HepG2 (cell line): Measurements from ENCODE around the gene SLC38A4. TPM values are rescaled to one million over a fixed set of nuclear protein-coding genes. Genes with fewer than 3 reads are reported as not detected.

Experiments
- ATAC-seq: fragments of 200-7000 bp; cut with Tn5 transposase; 3 replicates; pipeline ENCODE4 v1.9.1; 2020; ENCODE audit warnings: mild to moderate bottlenecking, moderate library complexity
- BruUV-seq: library from RNA; stranded (reverse); fragments of 400-500 nt; replicated peaks from 2 replicates; lab custom pipeline; 2021; lab: Mats Ljungman, UMichigan
- CTCF ChIA-PET: fragments of 300-600 bp; formaldehyde crosslinking; extraction: SDS; loops from one replicate; lab custom pipeline; 2021; ENCODE audit warnings: low total read pairs, inconsistent platforms, low intra/inter-chr PET ratio; lab: Yijun Ruan, JAX
- POLR2A ChIA-PET: fragments of 350-600 bp; sonication (Branson Sonifier 250); formaldehyde crosslinking; loops from one replicate; lab custom pipeline; 2020; ENCODE audit warnings: antibody characterized with exemption, inconsistent platforms; lab: Yijun Ruan, JAX
- DNase-seq: peaks from one replicate; pipeline ENCODE4 v3.0.0-alpha.2; 2015; ENCODE audit warnings: low spot score
- FAIRE-seq: peaks from 3 replicates; lab custom pipeline; 2011; peaks lifted over from hg19 to GRCh38; lab: Jason Lieb, UNC
- H2AFZ ChIP-seq: one replicate; pipeline ENCODE4 v1.6.1; 2011; ENCODE audit warnings: low read length, inconsistent platforms
- H3K27ac ChIP-seq: fragments of 300-600 bp; 3 replicates; pipeline ENCODE4 v1.8.0; 2011; ENCODE audit warnings: mixed run types, mild to moderate bottlenecking, mixed read lengths, low read length, inconsistent platforms; ENCODE audit not compliant: insufficient read depth; ENCODE audit errors: extremely low read length
- H3K27me3 ChIP-seq, 2 experiments: fragments of 200-600 bp in 1 of 2; 2 replicates in 1 of 2; 3 replicates in 1 of 2; pipeline versions ENCODE4 v1.6.0 to v1.8.0; 2011; ENCODE audit warnings: low read length in 2 of 2, mild to moderate bottlenecking in 2 of 2, moderate library complexity in 2 of 2, inconsistent platforms in 1 of 2; ENCODE audit not compliant: insufficient read depth in 2 of 2, control insufficient read depth in 1 of 2
- H3K36me3 ChIP-seq, 2 experiments: fragments of 200-600 bp in 1 of 2; replicated peaks in 1 of 2; 2 replicates in 1 of 2; 3 replicates in 1 of 2; pipeline versions ENCODE4 v1.5.1 to v1.8.0; 2011; ENCODE audit warnings: low read length in 2 of 2, inconsistent platforms in 1 of 2; ENCODE audit not compliant: insufficient read depth in 2 of 2, control insufficient read depth in 1 of 2
- H3K4me1 ChIP-seq: 2 replicates; pipeline ENCODE4 v1.5.1; 2012; ENCODE audit warnings: low read length, inconsistent platforms; ENCODE audit not compliant: insufficient read depth
- H3K4me2 ChIP-seq: 2 replicates; pipeline ENCODE4 v1.6.0; 2011; ENCODE audit warnings: low read depth, low read length, inconsistent platforms
- H3K4me3 ChIP-seq, 3 experiments: fragments of 200-600 bp in 1 of 3; sonication (generic), shearing (Covaris generic) in 1 of 3; replicated peaks in 1 of 3; 2 replicates each; pipeline ENCODE4 v1.5.1; 2011 to 2016; ENCODE audit warnings: low read length in 3 of 3, inconsistent platforms in 2 of 3, low read depth in 2 of 3, mild to moderate bottlenecking in 2 of 3, control low read depth in 1 of 3, mixed read lengths in 1 of 3; ENCODE audit not compliant: insufficient read depth in 1 of 3
- H3K79me2 ChIP-seq: one replicate; pipeline ENCODE4 v1.6.1; 2011; ENCODE audit warnings: low read length, inconsistent platforms; ENCODE audit not compliant: insufficient read depth
- H3K9ac ChIP-seq: 2 replicates; pipeline ENCODE4 v1.6.0; 2011; ENCODE audit warnings: mild to moderate bottlenecking, low read depth, low read length, inconsistent platforms; ENCODE audit not compliant: insufficient read depth
- H3K9me3 ChIP-seq: 2 replicates; pipeline ENCODE4 v1.5.1; 2012; ENCODE audit warnings: mild to moderate bottlenecking, low read length
- H4K20me1 ChIP-seq: 2 replicates; pipeline ENCODE4 v1.6.0; 2011; ENCODE audit warnings: inconsistent platforms, mild to moderate bottlenecking, low read length, moderate library complexity; ENCODE audit not compliant: insufficient read depth
- ARNT ChIP-seq: fragments of 450-650 bp; IDR thresholded peaks from 2 replicates; pipeline ENCODE4 v1.6.1; 2017
- ATF4 ChIP-seq, 2 experiments: fragments of 450-650 bp in 1 of 2; sonication (generic) in 1 of 2; formaldehyde crosslinking; IDR thresholded peaks; 2 replicates each; pipeline versions ENCODE4 v1.5.0 to v1.8.0; 2020 to 2022; ENCODE audit warnings: mild to moderate bottlenecking in 1 of 2, missing genetic modification reagents in 1 of 2
- NCOA5 ChIP-seq: sonication (generic); formaldehyde crosslinking; IDR thresholded peaks from 2 replicates; pipeline ENCODE4 v1.4.0; 2020; ENCODE audit warnings: missing genetic modification reagents
- ZFP1 ChIP-seq: IDR thresholded peaks from 2 replicates; pipeline ENCODE4 v1.6.1; 2016
- ZSCAN20 ChIP-seq: sonication (generic); formaldehyde crosslinking; IDR thresholded peaks from 2 replicates; pipeline ENCODE4 v1.4.0; 2020; ENCODE audit warnings: missing genetic modification reagents, mild to moderate bottlenecking, borderline replicate concordance
- WGBS: methylation state at CpG from one replicate; pipeline ENCODE4 v1.1.6; 2017; ENCODE audit warnings: low lambda C conversion rate; 5-methylcytosine and 5-hydroxymethylcytosine counted together
- in situ Hi-C: cut with HindIII; loops from 2 replicates; pipeline ENCODE4 v1.10.0; 2017; ENCODE audit warnings: low pct_unique_long_range_greater_than_20kb; ENCODE audit not compliant: extremely low pct_ligation_motif_present
- intact Hi-C: fragments of 100-400 bp; cut with micrococcal nuclease; formaldehyde crosslinking; loops from one replicate; pipeline ENCODE4 v1.10.0; 2022; ENCODE audit not compliant: unreplicated experiment
- polyA plus RNA-seq, 8 experiments: library from polyadenylated mRNA; depleted of rRNA in 3 of 8; stranded (reverse) in 7 of 8; unstranded in 1 of 8; fragments of >200 nt; fragmentation: Illumina TruSeq in 4 of 8; extraction: Trizol in 4 of 8; gene quantifications; 2 replicates each; pipeline versions ENCODE4 v1.2.1 to v1.2.3, GENCODE V29; 2011 to 2016; ENCODE audit warnings: low read depth in 4 of 8, missing spikeins in 1 of 8, mixed read lengths in 1 of 8; ENCODE audit not compliant: insufficient read depth in 1 of 8
- total RNA-seq, 5 experiments: library from RNA; depleted of rRNA; stranded (reverse); fragments of >200 nt; fragmentation: Illumina TruSeq; extraction: Trizol; gene quantifications; 2 replicates each; pipeline ENCODE4 v1.2.3, GENCODE V29; 2016; ENCODE audit warnings: low read depth in 1 of 5

SLC38A4 gene
- total and polyA plus RNA-seq, 2 of the 13 experiments (the other 11 are each of a cell fraction or from before 2014, with no cell fraction given) = 3.5 to 5.2 TPM

DNA sequence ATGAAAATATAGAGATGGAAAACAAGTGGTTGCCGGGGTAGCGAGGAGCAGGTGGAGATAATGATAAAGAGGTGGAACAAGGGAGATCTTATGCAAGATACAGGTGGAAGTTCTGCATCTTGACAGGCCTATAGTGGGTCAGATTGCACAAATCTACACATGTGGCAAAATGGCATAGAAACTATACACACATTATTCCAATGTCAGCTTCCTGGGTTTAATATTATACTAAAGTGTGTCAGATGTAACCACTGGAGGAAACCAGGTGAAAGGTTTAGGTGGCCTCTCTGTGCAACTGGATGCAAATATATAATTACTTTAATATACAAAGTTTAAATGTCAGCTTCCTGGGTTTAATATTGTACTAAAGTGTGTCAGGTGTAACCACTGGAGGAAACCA lies 1.1 kb downstream of the SLC38A4 start:
- Histone ChIP-seq H3K4me3 (no peak overlapping the region), H3K9me3 (no peaks in the 10 kb centered on the region), H3K27ac (no peak overlapping the region), H3K4me1 (peaks cover 42% of the 10 kb centered on the region), H3K4me2 (no peak overlapping the region), H3K79me2 (no peaks in the 10 kb centered on the region), H2AFZ (no peak overlapping the region), H4K20me1 (no peaks in the 10 kb centered on the region), H3K27me3 (peaks cover 0 to 4% of the 10 kb centered on the region in 2 experiments; a peak in 2 of 5 replicates), H3K36me3 (no peaks in the 10 kb centered on the region), H3K9ac (no peak overlapping the region)
- DNase-seq (no peak), ATAC-seq (no peak), FAIRE-seq (no peak)
- TF ChIP-seq ZSCAN20 (CRISPR knock-in tag) (no peak), ZFP1 (CRISPR knock-in tag) (no peak), ARNT (no peak)
- intact Hi-C loops = loop anchor here (5.0 to 10.0 kb wide), 2 partner anchors 50 to 147 kb away; no protein-coding TSS in a partner anchor
- ChIA-PET CTCF (no interaction called here), POLR2A (no interaction called here)
- WGBS = 91% methylated on average over 2 of the region's 2 CpGs
- no TSS peak for BruUV-seq
- in situ Hi-C loops = no loop called here

- no TSS peak for BruUV-seq
- TF ChIP-seq ATF4 (CRISPR knock-in tag; IDR thresholded peaks at IDR 0.05) = peak in 1 of 2 experiments; percentile 47; a peak in 1 of 4 replicates
- TF ChIP-seq NCOA5 = no peak
- in situ Hi-C loops = no loop called here
Measured at GRCh38 chr12:46818642-46819041, 7.2 kb downstream of the SLC38A4 start.

More at GRCh38 chr12:46818642-46819041, 7.2 kb downstream of the SLC38A4 start:
- Histone ChIP-seq H3K27me3 (no peaks in the 10 kb centered on the region), H3K79me2 (no peaks in the 10 kb centered on the region), H2AFZ (no peak overlapping the region), H3K4me1 (peaks cover 36% of the 10 kb centered on the region), H3K9ac (no peak overlapping the region), H3K9me3 (no peaks in the 10 kb centered on the region), H3K4me3 (no peak overlapping the region), H3K27ac (no peak overlapping the region), H4K20me1 (no peaks in the 10 kb centered on the region), H3K36me3 (no peaks in the 10 kb centered on the region), H3K4me2 (no peak overlapping the region)
- no peak for FAIRE-seq
- ATAC-seq = no peak
- CTCF ChIA-PET = no interaction called here
- intact Hi-C loops = no loop called here
- DNase-seq = no peak
- POLR2A ChIA-PET = no interaction called here
